GM19395 (cell line): ENCODE data around the gene LPIN1.
"Not testable (repeated sequence)": the region's sequence is repeated elsewhere in the genome, so short reads cannot be mapped to it uniquely, and the experiment has no call there.

Experiments used
- ATAC-seq: cut with Tn5 transposase; IDR thresholded peaks from one replicate; pipeline ENCODE4 v1.9.1; 2021; ENCODE audit warnings: mild to moderate bottlenecking, moderate library complexity; ENCODE audit not compliant: unreplicated experiment

Gene LPIN1

GRCh38 chr2:11743846-11744553, 2.4 kb upstream of the LPIN1 start:
- peak; percentile 52 for ATAC-seq

GRCh38 chr2:11744631-11745394, 1.6 kb upstream of the LPIN1 start:
- no peak for ATAC-seq

GRCh38 chr2:11745613-11746375, 638 bp upstream of the LPIN1 start:
- no peak for ATAC-seq

GRCh38 chr2:11746807-11747459, 501 bp downstream of the LPIN1 start:
- peak; percentile 12 for ATAC-seq

- no peak for ATAC-seq
These were observed 1.8 kb downstream of the LPIN1 start for GRCh38 chr2:11748018-11748860.

GRCh38 chr2:11748861-11749645, 2.6 kb downstream of the LPIN1 start:
- no peak for ATAC-seq

GRCh38 chr2:11749646-11750349, 3.4 kb downstream of the LPIN1 start:
- ATAC-seq, result peak; percentile 11

GRCh38 chr2:11750422-11750821, 4.0 kb downstream of the LPIN1 start:
- peak; percentile 36 for ATAC-seq

GRCh38 chr2:11750917-11751316, 4.5 kb downstream of the LPIN1 start:
- ATAC-seq, result no peak

- ATAC-seq, result no peak
These were observed 6.5 kb downstream of the LPIN1 start for GRCh38 chr2:11752906-11753305.

- peak; percentile 74 for ATAC-seq
These were observed 7.0 kb downstream of the LPIN1 start for GRCh38 chr2:11753452-11753885.

GRCh38 chr2:11753886-11754699, 7.7 kb downstream of the LPIN1 start:
- ATAC-seq, result peak; percentile 45

- ATAC-seq, result no peak
These were observed 8.2 kb downstream of the LPIN1 start for GRCh38 chr2:11754700-11755015.

- ATAC-seq, result no peak
These were observed 10.7 kb downstream of the LPIN1 start for GRCh38 chr2:11757101-11757500.

- no peak for ATAC-seq
These were observed 11.8 kb downstream of the LPIN1 start for GRCh38 chr2:11758187-11758586.

GRCh38 chr2:11758647-11759046, 12.2 kb downstream of the LPIN1 start:
- ATAC-seq, result no peak

- not testable (repeated sequence) for ATAC-seq
These were observed 12.9 kb downstream of the LPIN1 start for GRCh38 chr2:11759182-11759975.
